ENCODE results near the gene POU2AF1.

The POU2AF1 gene

GRCh38 chr11:111372538-111372937, 6.5 kb downstream of the POU2AF1 start:
- Histone ChIP-seq H3K4me3 (ENCODE audit: low read length) (no peak overlapping the region), H3K36me3 (ENCODE audit: control insufficient read depth, insufficient read depth, low read length) (no peaks in the 10 kb centered on the region), H3K9ac (ENCODE audit: low read length) (no peak overlapping the region), H3K4me1 (ENCODE audit: control insufficient read depth, insufficient read depth, low read length) (no peaks in the 10 kb centered on the region), H3K27ac (ENCODE audit: low read depth, low read length) (no peak overlapping the region), H3K27me3 (ENCODE audit: control insufficient read depth, insufficient read depth, low read length) (no peaks in the 10 kb centered on the region)

DNA sequence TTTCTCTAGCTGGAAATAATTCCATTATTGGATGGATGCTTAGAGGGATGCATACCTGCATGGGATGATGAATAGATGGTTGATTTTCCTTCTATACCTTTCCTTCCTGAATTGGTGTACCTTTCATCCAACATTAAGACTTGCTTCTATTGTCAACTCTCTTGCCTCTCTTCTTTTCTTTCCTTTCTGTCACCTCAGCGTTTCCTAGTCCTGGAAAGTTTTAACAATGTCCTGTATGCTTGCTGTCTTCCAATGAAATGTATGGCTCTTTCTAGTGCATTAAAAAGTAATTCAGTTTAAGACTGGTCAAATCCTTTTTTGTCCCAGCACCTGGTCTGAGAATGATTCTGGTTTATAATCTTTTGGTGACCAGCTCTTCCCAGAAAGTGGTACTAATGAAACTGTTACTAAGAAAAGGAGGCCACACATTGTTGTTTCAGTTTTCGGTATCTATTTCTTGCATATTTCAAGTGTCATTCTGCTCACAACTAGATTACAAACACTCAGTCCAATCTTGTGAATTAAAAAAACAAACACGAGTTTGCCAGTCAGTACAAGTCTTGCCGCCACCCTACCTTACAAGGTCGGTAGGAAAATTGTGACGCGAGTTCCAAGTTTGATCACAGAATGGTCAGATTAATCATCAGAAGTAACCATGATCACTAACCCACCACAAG, 8.0 kb downstream of the POU2AF1 start:
- Histone ChIP-seq H3K4me1 (ENCODE audit: control insufficient read depth, insufficient read depth, low read length) (no peaks in the 10 kb centered on the region), H3K27ac (ENCODE audit: low read depth, low read length) (no peak overlapping the region), H3K36me3 (ENCODE audit: control insufficient read depth, insufficient read depth, low read length) (no peaks in the 10 kb centered on the region), H3K27me3 (ENCODE audit: control insufficient read depth, insufficient read depth, low read length) (no peaks in the 10 kb centered on the region), H3K4me3 (ENCODE audit: low read length) (no peak overlapping the region), H3K9ac (ENCODE audit: low read length) (no peak overlapping the region)

GRCh38 chr11:111370270-111370901, 8.7 kb downstream of the POU2AF1 start:
- no peak overlapping the region for H3K27ac ChIP-seq (ENCODE audit: low read depth, low read length)
- no peak overlapping the region for H3K4me3 ChIP-seq (ENCODE audit: low read length)
- no peaks in the 10 kb centered on the region for H3K27me3 ChIP-seq (ENCODE audit: control insufficient read depth, insufficient read depth, low read length)
- no peak overlapping the region for H3K9ac ChIP-seq (ENCODE audit: low read length)
- H3K4me1 ChIP-seq (ENCODE audit: control insufficient read depth, insufficient read depth, low read length): no peaks in the 10 kb centered on the region
- no peaks in the 10 kb centered on the region for H3K36me3 ChIP-seq (ENCODE audit: control insufficient read depth, insufficient read depth, low read length)

GRCh38 chr11:111368285-111368560, 10.9 kb downstream of the POU2AF1 start:
- H3K36me3 ChIP-seq (ENCODE audit: control insufficient read depth, insufficient read depth, low read length): no peaks in the 10 kb centered on the region
- H3K9ac ChIP-seq (ENCODE audit: low read length): no peak overlapping the region
- no peaks in the 10 kb centered on the region for H3K4me1 ChIP-seq (ENCODE audit: control insufficient read depth, insufficient read depth, low read length)
- H3K27me3 ChIP-seq (ENCODE audit: control insufficient read depth, insufficient read depth, low read length): no peaks in the 10 kb centered on the region
- no peak overlapping the region for H3K4me3 ChIP-seq (ENCODE audit: low read length)
- no peak overlapping the region for H3K27ac ChIP-seq (ENCODE audit: low read depth, low read length)

DNA sequence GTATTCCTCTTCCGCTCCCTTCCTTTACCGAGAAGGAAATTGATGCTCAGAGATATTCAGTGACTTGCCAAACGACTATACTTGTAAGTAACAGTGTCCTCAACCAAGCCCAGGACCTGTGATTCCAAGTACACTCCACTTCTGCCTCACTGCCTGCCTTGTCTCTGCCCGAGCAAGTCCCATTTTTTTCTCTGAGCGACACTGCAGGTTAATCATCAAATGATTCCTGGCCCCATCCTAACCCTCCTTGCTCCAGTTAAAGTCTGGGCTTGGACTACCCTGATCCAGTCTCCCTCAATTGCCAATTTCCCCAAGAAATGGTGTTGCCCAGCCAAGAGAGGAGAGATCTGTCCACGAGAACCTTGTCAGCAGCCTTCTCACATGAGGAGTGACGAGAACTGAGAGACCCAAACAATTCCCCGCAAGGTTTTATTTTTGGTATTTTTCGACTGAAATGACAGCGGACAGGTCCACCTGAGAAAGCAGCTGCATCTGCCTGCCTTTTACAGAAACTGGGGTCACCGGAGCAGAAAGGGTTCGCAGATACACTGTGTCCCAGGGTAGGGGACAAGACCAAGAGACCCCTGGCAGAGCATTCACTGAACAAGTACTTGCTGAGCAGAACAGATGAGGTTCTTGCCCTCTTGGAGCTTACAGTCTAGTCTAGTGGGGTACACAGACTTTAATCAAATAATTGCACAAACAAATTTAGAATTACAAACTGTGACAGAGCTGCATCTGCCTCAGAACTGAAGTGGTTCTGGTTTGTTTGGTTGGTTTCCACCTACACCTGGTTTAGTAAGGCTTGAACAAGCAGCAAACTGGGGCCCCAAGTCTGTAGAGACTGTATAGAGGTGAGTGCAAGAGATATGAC, 11.4 kb downstream of the POU2AF1 start:
- no peaks in the 10 kb centered on the region for H3K4me1 ChIP-seq (ENCODE audit: control insufficient read depth, insufficient read depth, low read length)
- H3K9ac ChIP-seq (ENCODE audit: low read length): no peak overlapping the region
- H3K27me3 ChIP-seq (ENCODE audit: control insufficient read depth, insufficient read depth, low read length): no peaks in the 10 kb centered on the region
- H3K36me3 ChIP-seq (ENCODE audit: control insufficient read depth, insufficient read depth, low read length): no peaks in the 10 kb centered on the region
- H3K4me3 ChIP-seq (ENCODE audit: low read length): no peak overlapping the region
- no peak overlapping the region for H3K27ac ChIP-seq (ENCODE audit: low read depth, low read length)

- Histone ChIP-seq H3K4me3 (ENCODE audit: low read length) (no peak overlapping the region), H3K4me1 (ENCODE audit: control insufficient read depth, insufficient read depth, low read length) (no peaks in the 10 kb centered on the region), H3K9ac (ENCODE audit: low read length) (no peak overlapping the region), H3K36me3 (ENCODE audit: control insufficient read depth, insufficient read depth, low read length) (no peaks in the 10 kb centered on the region), H3K27ac (ENCODE audit: low read depth, low read length) (no peak overlapping the region), H3K27me3 (ENCODE audit: control insufficient read depth, insufficient read depth, low read length) (no peaks in the 10 kb centered on the region)
These were observed 12.3 kb downstream of the POU2AF1 start for GRCh38 chr11:111366560-111367410.

- no peak overlapping the region for H3K9ac ChIP-seq (ENCODE audit: low read length)
- no peaks in the 10 kb centered on the region for H3K27me3 ChIP-seq (ENCODE audit: control insufficient read depth, insufficient read depth, low read length)
- H3K4me1 ChIP-seq (ENCODE audit: control insufficient read depth, insufficient read depth, low read length): no peaks in the 10 kb centered on the region
- H3K4me3 ChIP-seq (ENCODE audit: low read length): no peak overlapping the region
- H3K36me3 ChIP-seq (ENCODE audit: control insufficient read depth, insufficient read depth, low read length): no peaks in the 10 kb centered on the region
- no peak overlapping the region for H3K27ac ChIP-seq (ENCODE audit: low read depth, low read length)
These were observed 13.1 kb downstream of the POU2AF1 start for GRCh38 chr11:111365722-111366559.

DNA sequence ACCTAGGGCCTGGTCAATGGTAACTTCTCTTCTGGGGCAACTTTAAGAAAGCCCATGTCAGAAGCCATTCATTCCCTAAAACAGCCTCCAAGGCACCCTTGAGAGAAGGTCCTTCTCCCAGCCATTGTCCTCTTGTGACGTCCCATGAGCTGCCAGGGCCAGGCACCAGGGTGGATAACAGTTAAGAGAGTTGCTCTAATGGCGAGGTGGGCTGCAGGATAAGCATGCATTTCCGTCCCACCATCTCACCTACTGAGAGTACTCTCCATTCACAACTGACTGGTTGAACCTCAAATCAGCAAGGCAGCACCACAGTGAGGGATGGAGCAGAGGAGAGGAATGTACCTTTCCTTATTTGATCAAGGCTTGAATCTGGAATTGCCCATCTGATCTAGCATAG, 14.6 kb downstream of the POU2AF1 start:
- Histone ChIP-seq H3K4me1 (ENCODE audit: control insufficient read depth, insufficient read depth, low read length) (no peaks in the 10 kb centered on the region), H3K4me3 (ENCODE audit: low read length) (no peak overlapping the region), H3K27me3 (ENCODE audit: control insufficient read depth, insufficient read depth, low read length) (no peaks in the 10 kb centered on the region), H3K36me3 (ENCODE audit: control insufficient read depth, insufficient read depth, low read length) (no peaks in the 10 kb centered on the region), H3K9ac (ENCODE audit: low read length) (no peak overlapping the region), H3K27ac (ENCODE audit: low read depth, low read length) (no peak overlapping the region)

DNA sequence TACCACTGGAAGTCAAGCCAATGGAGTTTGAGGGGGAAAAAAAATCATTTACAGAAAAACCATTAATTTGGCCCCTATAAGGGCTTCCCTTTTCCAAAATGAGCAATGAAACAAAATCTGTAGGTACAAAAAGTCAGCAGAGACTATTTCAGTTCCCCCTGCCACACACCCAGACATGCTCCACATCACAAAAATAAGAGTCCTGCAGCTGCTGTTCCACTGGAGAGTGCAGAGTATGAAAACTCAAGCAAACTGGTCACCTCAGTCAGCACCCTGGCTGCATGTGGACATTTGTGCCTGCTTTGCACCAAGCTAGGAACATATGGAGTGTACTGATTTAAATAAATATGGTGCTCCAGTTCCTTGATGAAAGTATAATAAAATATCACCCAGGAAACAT, 15.1 kb downstream of the POU2AF1 start:
- H3K27ac ChIP-seq (ENCODE audit: low read depth, low read length): no peak overlapping the region
- H3K36me3 ChIP-seq (ENCODE audit: control insufficient read depth, insufficient read depth, low read length): no peaks in the 10 kb centered on the region
- no peaks in the 10 kb centered on the region for H3K4me1 ChIP-seq (ENCODE audit: control insufficient read depth, insufficient read depth, low read length)
- no peak overlapping the region for H3K9ac ChIP-seq (ENCODE audit: low read length)
- H3K27me3 ChIP-seq (ENCODE audit: control insufficient read depth, insufficient read depth, low read length): no peaks in the 10 kb centered on the region
- no peak overlapping the region for H3K4me3 ChIP-seq (ENCODE audit: low read length)

- H3K4me3 ChIP-seq (ENCODE audit: low read length): no peak overlapping the region
- H3K9ac ChIP-seq (ENCODE audit: low read length): no peak overlapping the region
- no peaks in the 10 kb centered on the region for H3K36me3 ChIP-seq (ENCODE audit: control insufficient read depth, insufficient read depth, low read length)
- no peaks in the 10 kb centered on the region for H3K27me3 ChIP-seq (ENCODE audit: control insufficient read depth, insufficient read depth, low read length)
- no peak overlapping the region for H3K27ac ChIP-seq (ENCODE audit: low read depth, low read length)
- H3K4me1 ChIP-seq (ENCODE audit: control insufficient read depth, insufficient read depth, low read length): no peaks in the 10 kb centered on the region
These were observed 16.1 kb downstream of the POU2AF1 start for GRCh38 chr11:111362887-111363411.

DNA sequence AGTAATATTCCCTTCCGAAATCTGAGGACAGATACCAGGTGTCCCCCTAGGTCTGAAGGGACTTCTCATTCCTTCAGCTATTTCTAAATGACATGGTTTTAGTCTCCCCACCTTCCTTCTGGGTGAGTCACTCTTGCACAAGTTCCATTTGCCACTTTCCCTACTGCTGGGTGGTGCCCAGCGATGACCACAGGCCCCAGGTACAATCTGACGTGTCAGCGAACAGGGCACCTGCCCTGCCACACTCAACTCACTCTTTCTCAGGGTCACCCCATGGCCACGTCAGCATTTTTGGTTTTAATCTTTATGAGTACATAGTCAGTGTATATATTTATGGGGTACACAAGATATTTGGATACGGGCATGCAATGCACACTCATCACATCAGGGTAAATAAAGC, 17.2 kb downstream of the POU2AF1 start:
- H3K4me3 ChIP-seq (ENCODE audit: low read length): no peak overlapping the region
- no peak overlapping the region for H3K9ac ChIP-seq (ENCODE audit: low read length)
- H3K4me1 ChIP-seq (ENCODE audit: control insufficient read depth, insufficient read depth, low read length): no peaks in the 10 kb centered on the region
- H3K36me3 ChIP-seq (ENCODE audit: control insufficient read depth, insufficient read depth, low read length): no peaks in the 10 kb centered on the region
- no peaks in the 10 kb centered on the region for H3K27me3 ChIP-seq (ENCODE audit: control insufficient read depth, insufficient read depth, low read length)
- H3K27ac ChIP-seq (ENCODE audit: low read depth, low read length): no peak overlapping the region
